Nephron (organoid): ENCODE measurements around the gene MTCH2.

ENCODE experiments used
- H3K27ac Mint-ChIP-seq, 3 experiments: 2 replicates each; pipeline ENCODE4 v1.8.0; 2020; ENCODE audit warnings: mixed read lengths in 3 of 3, mild to moderate bottlenecking in 2 of 3, moderate library complexity in 1 of 3
- H3K27me3 Mint-ChIP-seq: 2 replicates; pipeline ENCODE4 v1.8.0; 2021; ENCODE audit warnings: low read depth, mild to moderate bottlenecking, moderate library complexity, mixed read lengths
- H3K36me3 Mint-ChIP-seq: 2 replicates; pipeline ENCODE4 v1.8.0; 2020; ENCODE audit warnings: low read depth, mixed read lengths
- H3K4me1 Mint-ChIP-seq: 2 replicates; pipeline ENCODE4 v1.8.0; 2020; ENCODE audit warnings: mixed read lengths
- H3K4me3 Mint-ChIP-seq, 3 experiments: 2 replicates each; pipeline ENCODE4 v1.8.0; 2020; ENCODE audit warnings: mild to moderate bottlenecking in 3 of 3, mixed read lengths in 3 of 3, moderate library complexity in 2 of 3
- H3K9me3 Mint-ChIP-seq: 2 replicates; pipeline ENCODE4 v1.8.0; 2020; ENCODE audit warnings: mixed read lengths
- CTCF ChIP-seq, 3 experiments: fragments of 200-600 bp; sonication (generic); IDR thresholded peaks; one replicate each; pipeline ENCODE4 v1.5.0; 2021; ENCODE audit warnings: antibody characterized with exemption in 3 of 3; ENCODE audit not compliant: unreplicated experiment in 3 of 3

MTCH2 gene

GRCh38 chr11:47571895-47572294, 70.5 kb downstream of the MTCH2 start:
- Mint-ChIP-seq H3K9me3 (no peaks in the 10 kb centered on the region), H3K36me3 (peaks cover 50% of the 10 kb centered on the region), H3K27me3 (no peaks in the 10 kb centered on the region), H3K4me1 (peaks cover 18% of the 10 kb centered on the region), H3K27ac (peak overlapping the region in 1 of 3 experiments; percentile 73), H3K4me3 (no peak overlapping the region)
- no peak for TF ChIP-seq CTCF (IDR thresholded peaks at IDR 0.05; ENCODE audit: unreplicated experiment in 3 of 3)

- H3K27me3 Mint-ChIP-seq = no peaks in the 10 kb centered on the region
- H3K4me3 Mint-ChIP-seq = no peak overlapping the region
- H3K9me3 Mint-ChIP-seq = no peaks in the 10 kb centered on the region
- H3K36me3 Mint-ChIP-seq = peaks cover 46% of the 10 kb centered on the region
- H3K27ac Mint-ChIP-seq = no peak overlapping the region
- peaks cover 22% of the 10 kb centered on the region for H3K4me1 Mint-ChIP-seq
- TF ChIP-seq CTCF (IDR thresholded peaks at IDR 0.05; ENCODE audit: unreplicated experiment in 3 of 3) = no peak
Measured at GRCh38 chr11:47571357-47571729, 71.0 kb downstream of the MTCH2 start.

GRCh38 chr11:47570651-47571356, 71.6 kb downstream of the MTCH2 start:
- TF ChIP-seq CTCF (IDR thresholded peaks at IDR 0.05; ENCODE audit: unreplicated experiment in 3 of 3) = no peak
- Mint-ChIP-seq H3K9me3 (no peaks in the 10 kb centered on the region), H3K36me3 (peaks cover 43% of the 10 kb centered on the region), H3K4me3 (no peak overlapping the region), H3K4me1 (peaks cover 23% of the 10 kb centered on the region), H3K27ac (no peak overlapping the region), H3K27me3 (no peaks in the 10 kb centered on the region)

- Mint-ChIP-seq H3K4me1 (peaks cover 26% of the 10 kb centered on the region), H3K27ac (no peak overlapping the region), H3K9me3 (no peaks in the 10 kb centered on the region), H3K4me3 (no peak overlapping the region), H3K27me3 (no peaks in the 10 kb centered on the region), H3K36me3 (peaks cover 37% of the 10 kb centered on the region)
- no peak for TF ChIP-seq CTCF (IDR thresholded peaks at IDR 0.05; ENCODE audit: unreplicated experiment in 3 of 3)
Measured at GRCh38 chr11:47569646-47570045, 72.7 kb downstream of the MTCH2 start.
